PFSK-1 (cell line): Measurements from ENCODE around the gene POSTN.

Experiments
- FOXP2 ChIP-seq: optimal IDR thresholded peaks from 2 replicates; pipeline ENCODE3; 2011; ENCODE audit warnings: borderline replicate concordance, control low read depth, inconsistent platforms; ENCODE audit not compliant: insufficient read depth; ENCODE audit errors: extremely low read length, extremely low read depth
- POLR2AphosphoS5 ChIP-seq: IDR thresholded peaks from 2 replicates; pipeline ENCODE4 v1.6.1; 2012; ENCODE audit warnings: low read depth, mild to moderate bottlenecking, control low read depth, low read length, moderate library complexity
- REST ChIP-seq, 2 experiments: IDR thresholded peaks; 2 replicates each; pipeline versions ENCODE4 v1.6.1 to v1.8.0; 2011 to 2012; ENCODE audit warnings: low read depth in 2 of 2, low read length in 2 of 2, control low read depth in 1 of 2, inconsistent platforms in 1 of 2, mild to moderate bottlenecking in 1 of 2, moderate library complexity in 1 of 2; ENCODE audit not compliant: insufficient read depth in 1 of 2
- SIN3A ChIP-seq: IDR thresholded peaks from 2 replicates; pipeline ENCODE4 v1.6.1; 2012; ENCODE audit warnings: mild to moderate bottlenecking, low read length, moderate library complexity, borderline replicate concordance; ENCODE audit not compliant: insufficient read depth
- TAF1 ChIP-seq: IDR thresholded peaks from 2 replicates; pipeline ENCODE4 v1.6.1; 2012; ENCODE audit warnings: low read length, control low read depth, borderline replicate concordance; ENCODE audit not compliant: insufficient read depth

POSTN gene

GRCh38 chr13:37526710-37527473 is 71.7 kb downstream of the POSTN start:
- TF ChIP-seq FOXP2 (no peak), SIN3A (no peak), POLR2AphosphoS5 (no peak), TAF1 (no peak), REST (IDR thresholded peaks at IDR 0.05; ENCODE audit: insufficient read depth in 1 of 2, low read depth in 2 of 2, low read length in 2 of 2) (no peak)

- TF ChIP-seq SIN3A (no peak), TAF1 (no peak), REST (IDR thresholded peaks at IDR 0.05; ENCODE audit: insufficient read depth in 1 of 2, low read depth in 2 of 2, low read length in 2 of 2) (no peak), FOXP2 (no peak), POLR2AphosphoS5 (no peak)
These were observed 83.3 kb downstream of the POSTN start for GRCh38 chr13:37515226-37515625.
